NCI-H345 (cell line): Measurements from ENCODE around the gene ATP1B2.
A peak's percentile ranks its signal among the peaks of the same experiment; 100 is the strongest.

Experiments used
- DNase-seq: peaks from one replicate; lab custom pipeline; 2025; lab: John Stamatoyannopoulos, UW

Gene ATP1B2

DNA sequence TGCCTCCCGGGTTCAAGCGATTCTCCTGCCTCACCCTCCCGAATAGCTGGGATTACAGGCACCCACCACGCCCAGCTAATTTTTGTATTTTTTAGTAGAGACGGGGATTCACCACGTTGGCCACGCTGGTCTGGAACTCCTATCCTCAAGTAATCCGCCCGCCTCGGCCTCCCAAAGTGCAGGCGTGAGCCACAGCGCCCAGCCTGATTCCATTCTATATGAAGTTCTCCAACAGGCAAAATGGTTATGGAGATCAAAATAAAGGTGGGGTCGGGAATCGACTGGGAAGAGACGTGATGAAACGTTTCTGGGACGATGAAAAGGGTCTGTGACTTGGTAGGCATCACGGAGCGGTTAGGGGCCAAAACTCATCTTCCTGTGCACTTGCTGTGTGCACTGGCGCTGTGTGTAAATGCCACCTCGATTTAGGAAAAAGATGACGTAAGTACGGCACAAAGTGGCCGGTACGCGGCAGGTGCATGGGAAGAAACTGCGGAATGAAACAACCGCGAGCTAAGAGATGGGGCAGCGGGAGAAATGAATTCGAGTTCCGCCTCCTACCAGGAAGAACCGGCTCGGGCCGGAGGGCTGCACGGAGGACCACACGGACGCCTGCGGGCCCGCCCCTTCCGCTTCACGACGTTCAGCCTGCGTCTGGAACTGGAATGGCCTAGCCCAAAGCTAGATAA, 35.0 kb downstream of the ATP1B2 start:
- DNase-seq: peak; percentile 93

DNA sequence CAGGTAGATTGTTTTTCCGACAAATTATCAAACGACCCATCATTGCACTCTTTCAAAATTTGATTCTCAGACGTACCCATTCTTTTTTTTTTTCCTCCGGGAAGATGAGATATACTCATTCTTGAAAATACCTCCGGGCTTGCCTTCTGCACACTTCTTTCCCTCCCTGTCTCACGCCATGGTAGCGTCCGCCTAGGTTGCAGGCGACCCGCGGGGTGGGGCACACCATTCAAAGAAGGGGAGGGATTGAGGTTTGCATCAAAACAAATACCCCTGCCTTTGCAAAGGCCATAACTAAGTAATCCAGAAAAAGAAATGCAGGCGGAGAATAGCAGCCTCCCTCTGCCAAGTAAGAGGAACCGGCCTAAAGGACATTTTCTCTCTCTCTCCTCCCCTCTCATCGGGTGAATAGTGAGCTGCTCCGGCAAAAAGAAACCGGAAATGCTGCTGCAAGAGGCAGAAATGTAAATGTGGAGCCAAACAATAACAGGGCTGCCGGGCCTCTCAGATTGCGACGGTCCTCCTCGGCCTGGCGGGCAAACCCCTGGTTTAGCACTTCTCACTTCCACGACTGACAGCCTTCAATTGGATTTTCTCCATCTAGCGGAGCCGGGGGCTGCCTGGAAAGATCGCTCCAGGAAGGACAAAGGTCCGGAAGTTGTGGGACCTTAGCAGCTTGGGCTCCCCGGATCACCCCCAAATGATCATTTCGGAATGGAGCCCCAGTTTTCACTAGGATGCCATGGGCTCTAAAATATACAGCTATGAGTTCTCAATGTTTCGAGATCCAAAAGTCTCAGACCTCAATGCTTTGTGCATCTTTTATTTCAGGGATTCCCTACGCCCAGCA, 35.7 kb downstream of the ATP1B2 start:
- peak; percentile 85 for DNase-seq

DNA sequence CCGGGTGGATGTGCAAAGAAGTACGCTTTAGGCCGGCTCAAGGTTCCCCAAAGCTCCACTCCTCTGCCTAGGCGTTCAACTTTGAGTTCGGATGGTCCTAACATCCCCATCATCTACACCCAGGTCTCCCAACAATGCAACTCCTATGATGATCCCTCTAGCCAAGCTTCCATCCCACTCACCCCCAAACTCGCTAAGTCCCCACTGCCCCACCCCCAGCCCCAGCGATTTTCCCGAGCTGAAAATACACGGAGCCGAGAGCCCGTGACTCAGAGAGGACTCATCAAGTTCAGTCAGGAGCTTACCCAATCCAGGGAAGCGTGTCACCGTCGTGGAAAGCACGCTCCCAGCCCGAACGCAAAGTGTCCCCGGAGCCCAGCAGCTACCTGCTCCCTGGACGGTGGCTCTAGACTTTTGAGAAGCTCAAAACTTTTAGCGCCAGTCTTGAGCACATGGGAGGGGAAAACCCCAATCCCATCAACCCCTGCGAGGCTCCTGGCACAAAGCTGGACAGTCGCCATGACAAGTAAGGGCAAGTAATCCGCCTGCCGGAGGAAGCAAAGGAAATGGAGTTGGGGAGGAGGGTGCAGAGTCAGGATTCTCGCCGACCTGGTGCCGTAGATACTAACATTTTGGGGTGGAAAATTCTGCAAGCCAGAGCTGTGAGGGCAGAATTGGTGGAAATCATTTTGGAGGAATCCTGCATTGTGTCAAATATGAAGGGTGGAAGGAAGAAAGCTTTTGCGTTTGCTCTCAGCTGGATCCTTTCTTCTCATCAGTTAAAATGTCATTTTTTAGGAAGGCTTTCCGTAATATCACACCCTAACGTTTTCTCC, 36.6 kb downstream of the ATP1B2 start, which contains the start of gene TP53:
TP53 (minus strand) TSS at position 419 of the 836 bp plus-strand sequence. CDS start 10,896 bp downstream, outside the sequence.
- DNase-seq: peak; percentile 89

DNA sequence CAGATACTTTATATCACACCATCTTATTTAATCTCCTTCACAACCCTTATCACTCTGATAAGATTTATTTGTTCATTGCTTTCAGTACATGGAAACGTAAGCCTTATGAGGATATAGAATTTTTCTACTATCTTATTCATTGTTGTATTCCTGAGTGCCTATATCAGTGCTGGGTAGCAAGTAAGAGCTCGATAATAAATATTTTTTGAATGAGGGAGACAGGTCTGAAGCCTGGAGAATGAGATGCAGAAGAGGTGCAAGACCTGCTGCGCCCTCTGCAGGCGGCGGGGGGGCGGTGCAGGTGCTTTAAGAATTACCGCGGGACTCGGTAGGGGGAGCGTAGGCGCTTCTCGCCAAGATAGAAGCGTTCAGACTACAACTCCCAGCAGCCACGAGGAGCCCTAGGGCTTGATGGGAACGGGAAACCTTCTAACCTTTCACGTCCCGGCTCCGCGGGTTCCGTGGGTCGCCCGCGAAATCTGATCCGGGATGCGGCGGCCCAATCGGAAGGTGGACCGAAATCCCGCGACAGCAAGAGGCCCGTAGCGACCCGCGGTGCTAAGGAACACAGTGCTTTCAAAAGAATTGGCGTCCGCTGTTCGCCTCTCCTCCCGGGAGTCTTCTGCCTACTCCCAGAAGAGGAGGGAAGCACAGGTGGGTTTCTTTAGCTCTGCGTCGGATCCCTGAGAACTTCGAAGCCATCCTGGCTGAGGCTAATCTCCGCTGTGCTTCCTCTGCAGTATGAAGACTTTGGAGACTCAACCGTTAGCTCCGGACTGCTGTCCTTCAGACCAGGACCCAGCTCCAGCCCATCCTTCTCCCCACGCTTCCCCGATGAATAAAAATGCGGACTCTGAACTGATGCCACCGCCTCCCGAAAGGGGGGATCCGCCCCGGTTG, 37.4 kb downstream of the ATP1B2 start, which contains the start of gene WRAP53:
WRAP53 (plus strand) TSS at position 570 of the 900 bp plus-strand sequence; CDS start at position 742, 172 bp downstream.
- peak; percentile 92 for DNase-seq

DNA sequence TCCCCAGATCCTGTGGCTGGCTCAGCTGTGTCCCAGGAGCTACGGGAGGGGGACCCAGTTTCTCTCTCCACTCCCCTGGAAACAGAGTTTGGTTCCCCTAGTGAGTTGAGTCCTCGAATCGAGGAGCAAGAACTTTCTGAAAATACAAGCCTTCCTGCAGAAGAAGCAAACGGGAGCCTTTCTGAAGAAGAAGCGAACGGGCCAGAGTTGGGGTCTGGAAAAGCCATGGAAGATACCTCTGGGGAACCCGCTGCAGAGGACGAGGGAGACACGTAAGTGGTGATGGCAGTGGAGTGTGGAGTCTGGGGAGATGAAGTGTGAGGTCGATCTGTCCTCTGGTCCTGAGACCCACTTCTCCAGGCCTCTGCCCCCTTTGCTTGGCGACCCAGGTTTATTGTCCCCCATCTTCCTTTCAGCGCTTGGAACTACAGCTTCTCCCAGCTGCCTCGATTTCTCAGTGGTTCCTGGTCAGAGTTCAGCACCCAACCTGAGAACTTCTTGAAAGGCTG, 38.1 kb downstream of the ATP1B2 start:
- DNase-seq: no peak

DNA sequence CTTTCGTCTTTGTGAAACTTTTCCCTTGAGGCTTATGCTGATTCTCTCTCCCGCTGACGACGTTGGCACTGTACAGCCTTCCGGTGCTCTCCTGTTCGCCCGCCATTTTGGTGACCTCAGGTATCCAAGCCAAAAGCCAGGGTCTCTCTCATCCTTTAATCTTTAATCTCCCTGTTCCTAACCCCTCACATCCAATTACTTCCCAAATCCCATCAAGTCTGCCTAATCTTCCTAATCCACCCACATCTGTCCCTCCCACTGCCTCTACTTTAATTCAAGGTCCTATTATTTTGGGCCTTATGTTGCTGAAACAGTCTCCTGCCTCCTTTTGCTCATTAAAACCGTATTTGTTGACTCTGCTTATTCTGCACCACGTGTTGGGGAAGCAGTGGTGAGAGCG, 44.9 kb downstream of the ATP1B2 start:
- DNase-seq: no peak

DNA sequence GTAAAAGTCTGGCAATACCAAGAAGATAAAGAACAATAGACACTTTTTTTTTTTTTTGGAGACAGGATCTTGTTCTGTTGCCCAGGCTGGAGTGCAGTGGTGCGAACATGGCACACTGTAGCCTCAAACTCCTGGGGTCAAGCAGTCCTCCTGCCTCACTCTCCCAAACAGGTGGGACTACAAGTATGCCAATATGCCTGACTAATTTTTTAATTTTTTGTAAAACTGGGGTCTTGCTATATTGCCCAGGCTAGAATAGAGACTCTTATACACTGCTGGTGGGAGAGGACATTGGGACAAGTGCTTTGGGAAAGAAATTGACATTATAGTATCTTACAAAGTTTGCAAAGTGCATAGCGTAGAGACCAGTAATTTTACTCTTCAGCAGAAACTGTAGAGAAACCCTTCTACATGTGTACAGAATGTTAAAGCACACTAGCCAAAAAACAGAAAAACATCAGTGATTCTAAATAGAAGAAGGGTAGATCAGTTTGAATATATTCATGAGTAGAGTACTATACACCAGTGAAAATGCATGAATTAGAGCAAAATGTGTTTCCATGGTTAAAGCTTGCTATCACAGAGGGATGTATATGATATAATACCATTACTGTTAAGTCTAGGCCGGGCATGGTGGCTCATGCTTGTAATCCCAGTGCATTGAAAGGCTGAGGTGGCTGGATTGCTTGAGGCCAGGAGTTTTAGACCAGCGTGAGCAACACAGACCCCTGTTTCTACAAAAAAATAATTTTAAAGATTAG, 47.3 kb downstream of the ATP1B2 start:
- DNase-seq: no peak

DNA sequence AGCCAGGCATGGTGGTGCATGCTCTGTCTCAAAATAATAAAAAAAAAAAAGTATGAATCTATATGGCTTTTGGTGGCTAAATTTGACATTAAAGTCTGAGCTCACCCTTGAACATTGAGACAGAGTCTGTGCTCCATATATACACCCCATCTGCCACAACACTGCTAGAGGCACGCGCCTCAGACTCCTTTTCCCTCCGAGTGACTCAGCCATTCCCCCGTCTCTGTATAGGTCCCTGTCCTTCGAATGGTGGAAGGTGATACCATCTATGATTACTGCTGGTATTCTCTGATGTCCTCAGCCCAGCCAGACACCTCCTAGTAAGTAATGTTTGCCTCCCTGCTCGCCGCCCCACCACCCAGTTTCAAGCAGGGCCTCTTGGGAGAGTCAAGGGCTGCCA, 49.8 kb downstream of the ATP1B2 start:
- no peak for DNase-seq

DNA sequence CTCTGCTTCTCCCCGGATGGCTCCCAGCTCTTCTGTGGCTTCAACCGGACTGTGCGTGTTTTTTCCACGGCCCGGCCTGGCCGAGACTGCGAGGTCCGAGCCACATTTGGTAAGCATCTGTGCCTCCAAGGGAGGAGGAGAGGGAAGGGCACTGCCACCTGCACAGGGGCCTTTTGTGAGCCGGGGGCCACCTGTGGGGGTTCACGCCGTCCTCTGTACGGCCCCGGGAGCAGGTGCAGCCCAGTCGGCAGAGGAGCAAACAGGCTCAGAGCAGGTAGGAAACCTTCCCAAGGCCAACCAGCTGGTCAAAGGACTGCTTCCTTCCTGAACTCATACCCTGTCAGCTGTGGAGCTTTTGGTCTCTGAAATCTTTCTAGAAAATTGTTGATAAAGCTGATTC, 51.0 kb downstream of the ATP1B2 start:
- no peak for DNase-seq

DNA sequence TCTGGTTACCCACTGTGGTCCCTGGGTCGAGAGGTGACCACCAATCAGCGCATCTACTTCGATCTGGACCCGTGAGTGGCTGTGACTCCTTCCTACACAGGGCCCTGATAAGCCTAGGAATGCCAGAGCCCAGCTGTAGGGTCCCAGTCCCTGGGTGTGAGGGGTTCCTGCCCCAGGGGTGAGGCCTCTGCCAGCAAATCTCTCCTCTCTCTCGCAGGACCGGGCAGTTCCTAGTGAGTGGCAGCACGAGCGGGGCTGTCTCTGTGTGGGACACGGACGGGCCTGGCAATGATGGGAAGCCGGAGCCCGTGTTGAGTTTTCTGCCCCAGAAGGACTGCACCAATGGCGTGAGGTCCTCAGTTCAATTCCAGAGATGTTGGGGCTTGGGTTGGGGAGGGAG, 52.0 kb downstream of the ATP1B2 start:
- DNase-seq: no peak

DNA sequence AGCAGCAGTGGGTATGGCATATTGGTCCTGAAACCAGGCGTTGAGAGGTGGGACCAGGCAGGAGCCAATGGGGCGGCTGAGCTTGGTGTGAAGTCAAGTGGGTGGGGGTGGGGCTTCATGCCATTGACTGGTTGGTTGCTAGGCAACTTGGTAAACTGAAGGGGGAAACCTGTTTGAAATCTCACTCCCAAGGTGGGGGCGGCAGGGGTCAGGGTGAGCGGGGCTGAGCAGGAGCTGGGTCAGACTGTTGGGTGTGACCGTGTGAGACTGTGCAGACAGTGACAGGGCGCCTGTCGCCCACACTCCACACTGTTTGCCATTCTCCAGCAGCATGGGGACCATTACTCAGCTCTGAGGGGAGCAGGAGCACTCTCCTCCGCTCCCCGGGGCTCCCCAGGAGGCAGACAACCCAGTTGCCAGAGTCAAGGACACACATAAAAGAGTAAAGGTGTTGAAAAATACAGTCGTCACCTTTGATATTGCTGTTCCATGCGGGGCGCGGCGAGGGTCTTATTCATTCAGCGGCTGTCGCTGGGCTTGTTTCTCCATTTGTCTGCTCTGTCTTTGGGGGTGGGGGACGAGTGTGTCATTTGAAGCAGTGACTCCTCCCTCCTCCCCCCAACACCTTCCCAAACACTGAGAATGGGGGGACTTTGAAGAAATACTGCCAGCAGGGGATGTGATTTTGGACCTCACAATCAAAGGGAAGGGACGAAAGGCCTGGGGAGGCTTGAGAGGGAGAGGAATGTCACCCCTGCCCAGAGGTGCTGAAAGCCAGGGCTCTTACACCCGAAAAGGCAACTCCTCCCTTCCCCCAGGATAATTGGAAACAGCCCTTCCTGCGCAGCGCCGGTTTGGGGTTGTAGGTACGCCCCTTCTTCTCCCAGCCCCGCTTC, 53.1 kb downstream of the ATP1B2 start:
- DNase-seq: peak; percentile 86

DNA sequence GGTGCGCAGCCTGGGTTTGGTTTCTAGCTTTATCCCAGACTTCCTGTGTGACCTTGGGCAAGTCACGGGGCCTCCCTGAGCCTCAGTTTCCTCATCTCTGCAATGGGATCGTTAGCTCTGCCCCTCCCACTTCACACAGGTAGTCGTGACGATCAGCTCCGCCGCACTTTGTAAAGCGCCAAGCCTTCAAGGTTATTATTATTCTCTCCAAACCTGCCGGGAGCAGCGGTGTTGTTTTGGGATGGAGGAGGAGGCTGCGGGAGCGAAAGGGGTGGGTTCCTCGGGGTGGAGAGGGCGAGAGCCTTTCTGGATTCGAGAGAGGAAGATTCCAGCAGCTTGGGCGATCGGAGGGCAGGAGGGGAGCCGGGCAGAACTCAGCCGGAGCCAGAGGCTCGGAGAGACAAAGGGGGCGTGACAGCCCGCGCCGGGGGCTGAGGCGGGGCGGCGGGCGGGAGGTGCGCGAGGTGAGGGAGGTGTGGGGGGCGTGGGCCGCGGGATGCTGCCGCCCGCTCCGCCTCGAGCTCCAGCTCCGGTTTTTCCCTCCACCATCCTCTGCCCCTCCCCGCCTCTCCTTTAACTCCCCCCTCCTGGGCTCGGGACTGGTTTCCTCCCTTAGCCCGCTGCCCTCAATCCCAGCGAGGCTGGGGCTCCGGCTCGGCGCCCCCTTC, 54.0 kb downstream of the ATP1B2 start, which contains the start of gene EFNB3:
EFNB3 (plus strand) TSS at position 602 of the 668 bp plus-strand sequence. CDS start 397 bp downstream, outside the sequence.
- DNase-seq: peak; percentile 82

DNA sequence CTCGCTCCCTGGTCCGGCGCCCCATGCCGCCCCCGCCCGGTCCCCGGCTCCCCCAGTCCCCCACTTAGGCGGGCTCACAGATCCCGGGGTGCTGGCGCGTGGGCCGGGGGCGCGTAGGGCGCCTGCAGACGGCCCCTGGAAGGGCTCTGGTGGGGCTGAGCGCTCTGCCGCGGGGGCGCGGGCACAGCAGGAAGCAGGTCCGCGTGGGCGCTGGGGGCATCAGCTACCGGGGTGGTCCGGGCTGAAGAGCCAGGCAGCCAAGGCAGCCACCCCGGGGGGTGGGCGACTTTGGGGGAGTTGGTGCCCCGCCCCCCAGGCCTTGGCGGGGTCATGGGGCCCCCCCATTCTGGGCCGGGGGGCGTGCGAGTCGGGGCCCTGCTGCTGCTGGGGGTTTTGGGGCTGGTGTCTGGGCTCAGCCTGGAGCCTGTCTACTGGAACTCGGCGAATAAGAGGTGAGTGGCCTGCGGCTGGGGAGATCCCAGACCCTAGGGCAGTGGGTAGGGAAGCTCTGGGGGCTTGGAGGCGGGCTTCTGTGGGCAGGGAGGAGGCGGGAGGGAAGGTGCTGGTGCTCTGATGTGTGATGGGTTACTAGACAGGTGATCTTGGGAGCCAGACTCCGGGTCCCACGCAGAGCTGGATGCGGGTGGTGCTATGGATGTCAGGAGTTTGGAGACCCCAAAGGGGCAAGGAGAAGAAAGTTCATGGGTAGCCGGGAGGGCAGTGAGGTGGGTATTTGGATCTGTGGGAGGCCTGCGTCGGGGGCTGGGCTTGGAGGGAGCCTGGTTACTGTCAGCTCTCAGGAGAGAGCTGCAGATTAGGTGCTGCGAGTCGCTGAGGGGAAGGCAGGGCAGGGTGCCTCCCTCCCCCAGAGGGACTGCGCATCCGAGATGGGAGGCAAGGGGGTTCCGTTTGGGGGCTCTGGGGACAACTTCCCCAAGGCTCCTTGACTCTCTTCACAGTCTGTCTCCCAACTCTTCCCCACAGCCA, 54.8 kb downstream of the ATP1B2 start:
- no peak for DNase-seq

DNA sequence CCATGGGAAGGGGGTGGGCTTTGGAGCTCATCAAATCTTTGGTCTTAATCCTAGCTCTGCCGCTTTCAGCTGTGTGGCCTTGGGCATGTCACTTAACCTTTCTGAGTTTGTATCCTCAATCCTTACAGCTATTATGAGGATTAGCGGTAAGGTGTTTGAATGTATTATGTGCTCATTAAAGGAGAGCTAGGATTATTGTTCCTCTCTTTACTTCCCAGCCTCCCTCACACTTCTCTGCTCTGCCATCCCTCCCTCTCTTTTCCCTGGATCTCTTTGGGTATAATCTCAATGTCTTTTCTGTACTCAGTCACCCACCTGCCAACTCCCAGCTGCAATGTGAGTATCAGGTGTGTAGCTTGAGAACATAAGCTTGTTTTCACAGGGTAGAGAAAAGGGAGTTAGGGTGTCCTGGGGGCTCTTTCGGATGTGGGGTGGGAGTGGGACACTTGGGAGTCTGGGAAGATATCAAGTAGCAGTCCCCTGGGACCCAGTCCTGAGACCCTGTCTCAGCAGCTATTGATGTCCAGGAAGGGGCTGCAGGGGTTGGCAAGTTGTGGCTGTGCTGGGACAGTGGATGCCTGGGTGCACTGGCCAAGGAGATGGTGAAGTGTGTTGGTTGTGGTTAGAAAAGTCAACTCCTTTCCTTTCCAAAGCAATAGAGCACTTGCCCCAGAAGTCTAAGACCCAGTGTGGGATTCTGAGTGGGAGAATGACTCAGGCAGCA, 56.1 kb downstream of the ATP1B2 start:
- no peak for DNase-seq
